ENCODE data around the gene NPTX1.

Gene NPTX1

DNA sequence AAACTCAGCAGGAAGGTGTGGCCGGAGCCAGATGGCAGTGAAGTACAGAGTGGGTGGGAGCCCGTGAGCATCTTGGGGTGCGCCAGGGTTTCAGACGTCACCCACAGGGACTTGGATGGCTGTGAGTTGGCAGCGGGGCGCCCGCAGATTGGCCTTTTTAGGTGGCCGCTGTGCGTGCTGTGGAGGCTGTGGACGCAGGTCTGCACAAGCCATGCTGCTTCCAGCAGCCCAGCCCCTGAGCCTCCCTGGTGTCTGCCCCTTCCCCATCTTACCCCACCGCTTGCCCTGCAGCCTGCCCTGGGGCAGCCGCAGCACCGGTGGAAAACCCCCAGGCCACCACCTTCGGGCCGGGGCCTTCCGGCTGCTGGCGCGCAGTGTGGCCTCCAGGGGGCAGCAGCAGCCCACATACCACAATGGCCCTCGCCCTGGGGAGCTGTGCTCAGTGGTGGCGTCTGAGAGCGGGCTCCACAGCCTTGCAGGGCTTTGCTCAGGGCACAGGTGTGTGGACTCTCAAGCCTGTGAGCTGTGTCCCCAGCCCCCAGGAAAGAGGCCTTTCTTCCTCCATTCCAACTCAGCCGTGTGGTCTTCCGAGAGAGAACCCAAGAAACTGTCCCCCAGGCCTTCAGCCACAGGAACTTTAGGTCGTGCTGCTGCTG, 49.6 kb downstream of the NPTX1 start:
- peak; percentile 85 for DNase-seq (ENCODE audit: low read depth)

GRCh38 chr17:80425835-80426426, 50.5 kb downstream of the NPTX1 start:
- DNase-seq (ENCODE audit: low read depth), result no peak

- no peak for DNase-seq (ENCODE audit: low read depth)
Measured at GRCh38 chr17:80424878-80425765, 51.3 kb downstream of the NPTX1 start.

DNA sequence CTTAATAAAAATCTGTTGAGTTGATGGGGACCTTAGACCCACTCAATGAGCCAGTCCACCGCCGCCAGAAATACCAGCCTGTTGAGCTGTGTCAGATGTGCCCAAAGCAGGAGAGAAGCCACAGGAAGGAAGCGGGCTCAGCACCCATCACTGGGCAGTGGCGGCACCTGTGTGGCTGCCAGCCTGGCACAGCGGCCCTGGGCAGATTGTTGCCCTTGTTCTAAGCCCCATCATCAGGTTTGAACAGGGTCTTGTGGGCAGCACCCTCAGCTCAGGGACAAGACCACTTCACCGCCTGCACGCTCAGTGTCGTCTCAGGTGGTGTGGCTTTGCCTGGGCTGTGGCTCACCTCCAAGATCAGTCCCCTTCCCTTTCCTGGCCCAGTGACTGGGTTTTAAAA, 52.1 kb downstream of the NPTX1 start:
- DNase-seq (ENCODE audit: low read depth), result no peak

GRCh38 chr17:80423536-80424225, 52.7 kb downstream of the NPTX1 start:
- DNase-seq (ENCODE audit: low read depth), result no peak

DNA sequence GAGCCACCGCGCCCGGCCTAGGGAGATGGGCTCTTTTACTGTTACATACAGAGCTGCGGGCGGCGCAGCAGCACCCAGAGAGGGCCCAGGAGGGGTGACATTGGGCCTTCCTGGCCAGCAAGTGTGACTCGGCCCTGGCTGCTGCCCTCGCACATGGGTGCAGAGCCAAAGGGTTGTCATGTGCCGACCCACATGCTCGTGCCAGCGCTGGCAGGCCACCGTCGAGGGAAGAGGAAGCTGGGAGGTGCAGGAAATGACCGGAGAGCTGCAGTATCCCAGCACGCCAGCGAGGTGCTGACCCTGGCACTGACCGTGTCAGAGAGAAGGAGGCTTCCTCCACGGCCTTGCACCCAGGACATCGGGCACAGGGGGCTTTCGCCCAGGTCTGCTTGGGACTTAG, 53.4 kb downstream of the NPTX1 start:
- DNase-seq (ENCODE audit: low read depth), result no peak

GRCh38 chr17:80422276-80422675, 54.1 kb downstream of the NPTX1 start:
- DNase-seq (ENCODE audit: low read depth), result no peak

DNA sequence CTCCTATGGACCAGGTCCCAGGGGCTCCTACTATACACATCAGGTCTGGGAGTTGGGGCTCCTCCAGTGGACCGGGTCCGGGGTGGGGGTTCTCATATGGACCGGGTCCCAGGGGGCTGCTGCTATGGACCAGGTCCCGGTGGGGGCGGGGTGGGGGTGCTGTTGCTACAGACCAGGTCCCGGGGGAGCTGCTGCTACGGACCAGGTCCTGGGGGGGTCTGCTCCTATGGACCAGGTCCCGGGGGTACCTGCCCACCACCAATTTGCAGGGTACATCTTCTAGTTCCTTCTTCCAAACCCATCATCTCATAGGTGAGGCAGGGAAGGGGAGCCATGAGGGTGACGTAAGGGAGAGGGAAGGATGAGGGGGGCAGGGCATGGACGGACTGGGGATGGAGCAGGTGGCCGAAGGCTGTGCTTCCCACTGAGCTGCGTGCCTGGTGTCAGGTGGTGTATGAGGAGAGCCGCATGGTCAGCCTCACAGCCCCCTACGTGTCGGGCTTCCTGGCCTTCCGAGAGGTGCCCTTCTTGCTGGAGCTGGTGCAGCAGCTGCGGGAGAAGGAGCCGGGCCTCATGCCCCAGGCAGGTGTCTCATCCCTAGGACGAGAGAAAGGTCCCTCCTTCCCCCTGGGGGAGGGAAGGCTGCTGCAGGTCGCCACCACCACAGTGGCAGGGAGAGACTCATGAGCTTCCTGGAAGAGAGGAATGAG, 54.9 kb downstream of the NPTX1 start:
- DNase-seq (ENCODE audit: low read depth), result no peak

DNA sequence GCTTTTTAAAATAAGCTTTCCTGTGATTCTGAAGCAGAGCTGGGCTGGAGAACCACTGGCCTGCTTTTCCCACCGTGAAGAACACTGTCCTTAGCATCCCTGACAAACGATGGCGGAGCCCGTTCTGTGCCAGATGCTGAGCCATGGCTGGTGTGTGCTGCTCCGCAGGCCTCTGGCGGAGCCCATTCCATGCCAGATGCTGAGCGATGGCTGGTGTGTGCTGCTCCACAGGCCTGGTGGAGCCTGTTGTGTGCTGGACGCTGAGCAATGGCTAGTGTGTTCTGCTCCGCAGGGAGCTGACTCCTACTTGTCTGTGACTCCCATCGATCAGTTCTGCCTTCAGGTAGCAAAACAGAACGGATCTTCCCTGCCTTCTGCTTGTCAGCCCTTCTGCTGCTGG, 57.2 kb downstream of the NPTX1 start:
- no peak for DNase-seq (ENCODE audit: low read depth)

GRCh38 chr17:80418589-80418988, 57.8 kb downstream of the NPTX1 start:
- no peak for DNase-seq (ENCODE audit: low read depth)

All from stimulated activated CD8-positive, alpha-beta memory T cell treated with anti-CD3 and anti-CD28 coated beads, Interleukin-15, amount 100 ng/mL, for 24 hours (primary cell).